ENCODE data around the gene TMED1. TPM values are rescaled to one million over a fixed set of nuclear protein-coding genes. Genes with fewer than 3 reads are reported as not detected.
A peak's percentile ranks its signal among the peaks of the same experiment; 100 is the strongest.

Gene TMED1
- total RNA-seq, 1 donor = 43.1 TPM

DNA sequence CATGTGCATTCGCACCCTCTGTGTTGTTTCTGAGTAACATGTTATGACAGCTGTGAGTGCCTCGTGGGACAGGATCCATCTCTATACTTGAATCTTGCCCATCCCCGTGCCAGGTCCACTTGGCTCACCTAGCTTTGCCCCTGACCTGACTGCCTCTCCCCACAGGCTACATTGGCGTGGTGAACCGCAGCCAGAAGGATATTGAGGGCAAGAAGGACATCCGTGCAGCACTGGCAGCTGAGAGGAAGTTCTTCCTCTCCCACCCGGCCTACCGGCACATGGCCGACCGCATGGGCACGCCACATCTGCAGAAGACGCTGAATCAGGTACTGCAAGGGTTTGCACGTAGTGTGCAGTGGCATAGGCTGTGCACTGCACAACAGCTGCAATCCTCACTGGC, 53.2 kb downstream of the TMED1 start:
- TF ChIP-seq, protein P1, sequence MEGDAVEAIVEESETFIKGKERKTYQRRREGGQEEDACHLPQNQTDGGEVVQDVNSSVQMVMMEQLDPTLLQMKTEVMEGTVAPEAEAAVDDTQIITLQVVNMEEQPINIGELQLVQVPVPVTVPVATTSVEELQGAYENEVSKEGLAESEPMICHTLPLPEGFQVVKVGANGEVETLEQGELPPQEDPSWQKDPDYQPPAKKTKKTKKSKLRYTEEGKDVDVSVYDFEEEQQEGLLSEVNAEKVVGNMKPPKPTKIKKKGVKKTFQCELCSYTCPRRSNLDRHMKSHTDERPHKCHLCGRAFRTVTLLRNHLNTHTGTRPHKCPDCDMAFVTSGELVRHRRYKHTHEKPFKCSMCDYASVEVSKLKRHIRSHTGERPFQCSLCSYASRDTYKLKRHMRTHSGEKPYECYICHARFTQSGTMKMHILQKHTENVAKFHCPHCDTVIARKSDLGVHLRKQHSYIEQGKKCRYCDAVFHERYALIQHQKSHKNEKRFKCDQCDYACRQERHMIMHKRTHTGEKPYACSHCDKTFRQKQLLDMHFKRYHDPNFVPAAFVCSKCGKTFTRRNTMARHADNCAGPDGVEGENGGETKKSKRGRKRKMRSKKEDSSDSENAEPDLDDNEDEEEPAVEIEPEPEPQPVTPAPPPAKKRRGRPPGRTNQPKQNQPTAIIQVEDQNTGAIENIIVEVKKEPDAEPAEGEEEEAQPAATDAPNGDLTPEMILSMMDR (IDR thresholded peaks at IDR 0.05; ENCODE audit: extremely low read depth, low read depth, low read length) = no peak
- Histone ChIP-seq H3K9me3 (ENCODE audit: low read depth, low read length) (no peaks in the 10 kb centered on the region), H3K4me3 (ENCODE audit: insufficient read depth, low read length) (no peak overlapping the region), H3K36me3 (ENCODE audit: insufficient read depth, low read length) (peaks cover 68% of the 10 kb centered on the region), H3K27me3 (ENCODE audit: insufficient read depth, low read length) (no peaks in the 10 kb centered on the region), H3K4me1 (ENCODE audit: insufficient read depth, low read length) (peaks cover 11% of the 10 kb centered on the region), H4K20me1 (ENCODE audit: insufficient read depth, low read length) (no peaks in the 10 kb centered on the region), H3K79me2 (ENCODE audit: insufficient read depth, low read length) (peaks cover 6% of the 10 kb centered on the region), H2AFZ (ENCODE audit: low read length) (no peak overlapping the region), H3K27ac (ENCODE audit: low read depth, low read length) (no peak overlapping the region), H3K4me2 (ENCODE audit: insufficient read depth, low read length) (no peak overlapping the region)
- DNase-seq (ENCODE audit: insufficient read length, low spot score, missing footprints) = no peak

Small RNAs within 50 kb of the gene (small RNA-seq; reads per million reads assigned to genes)
- gene MIR199A1 (3.3 reads per million, percentile 80 among the genes with 10 or more reads in this experiment), gene MIR6793 (not detected)

Other genes with a start within 250 kb of the TMED1 start
- gene AP1M2, start 248.9 kb downstream of the TMED1 start, total RNA-seq = 0.29 and 0.72 TPM in 2 replicates
- gene SLC44A2, start 210.7 kb downstream of the TMED1 start, total RNA-seq = 43.0 and 49.9 TPM in 2 replicates
- 105 and 107 TPM in 2 replicates for gene ILF3, start 181.9 kb downstream of the TMED1 start, total RNA-seq
- 34.0 and 36.5 TPM in 2 replicates for gene QTRT1, start 134.8 kb downstream of the TMED1 start, total RNA-seq
- 89.6 and 102 TPM in 2 replicates for gene DNM2, start 118.1 kb downstream of the TMED1 start, total RNA-seq
- gene C19orf38, start 12.2 kb upstream of the TMED1 start, total RNA-seq = under 0.01 and 0.29 TPM in 2 replicates
- gene CARM1, start 35.3 kb upstream of the TMED1 start, total RNA-seq = 33.7 and 41.0 TPM in 2 replicates
- gene YIPF2, start 92.4 kb upstream of the TMED1 start, total RNA-seq = 114 and 126 TPM in 2 replicates
- 31.8 and 34.8 TPM in 2 replicates for gene TIMM29, start 92.6 kb upstream of the TMED1 start, total RNA-seq
- 52.2 and 52.8 TPM in 2 replicates for gene SMARCA4, start 124.8 kb upstream of the TMED1 start, total RNA-seq